ENCODE results near the gene AKNA. TPM values are rescaled to one million over a fixed set of nuclear protein-coding genes. Genes with fewer than 3 reads are reported as not detected.

Gene AKNA
- total RNA-seq, 1 experiment from 2014 or later = 14.4 TPM

DNA sequence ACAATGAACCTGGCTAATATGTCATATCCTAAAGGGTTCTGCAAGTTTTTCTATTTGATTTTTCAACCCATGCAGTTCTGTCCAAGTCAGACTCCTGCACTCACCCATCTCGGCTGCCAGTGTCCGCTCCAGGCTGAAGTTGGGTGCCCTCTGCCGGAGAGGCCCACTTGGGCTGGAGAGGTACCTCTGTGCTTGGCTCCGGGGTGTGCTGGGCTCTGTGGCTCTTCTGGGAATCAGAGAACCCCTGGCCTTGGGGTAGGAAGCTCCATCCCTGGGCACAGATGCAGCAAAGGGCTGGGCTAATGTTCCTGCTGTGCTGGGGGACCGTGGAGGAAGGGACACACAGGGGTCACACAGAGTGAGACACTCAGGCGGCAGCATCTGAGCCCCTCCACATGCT lies 32.0 kb downstream of the AKNA start:
- H3K36me3 ChIP-seq (ENCODE audit: low read depth) = 0 out of 2 replicates have a peak, but pooled peaks cover 3% of the 10 kb centered on the region
- no TSS peak for BruUV-seq (replicated peaks)
- POLR2A ChIA-PET (ENCODE audit: unreplicated experiment) = no interaction called here
- no peak overlapping the region for H3K4me3 ChIP-seq
- no peaks in the 10 kb centered on the region for H3F3A ChIP-seq (ENCODE audit: insufficient read depth, low read depth)
- no peak for DNase-seq
- H3K9me2 ChIP-seq (ENCODE audit: insufficient read depth) = no peaks in the 10 kb centered on the region
- H3K79me2 ChIP-seq (ENCODE audit: low read depth) = no peaks in the 10 kb centered on the region
- TF ChIP-seq, protein P1, sequence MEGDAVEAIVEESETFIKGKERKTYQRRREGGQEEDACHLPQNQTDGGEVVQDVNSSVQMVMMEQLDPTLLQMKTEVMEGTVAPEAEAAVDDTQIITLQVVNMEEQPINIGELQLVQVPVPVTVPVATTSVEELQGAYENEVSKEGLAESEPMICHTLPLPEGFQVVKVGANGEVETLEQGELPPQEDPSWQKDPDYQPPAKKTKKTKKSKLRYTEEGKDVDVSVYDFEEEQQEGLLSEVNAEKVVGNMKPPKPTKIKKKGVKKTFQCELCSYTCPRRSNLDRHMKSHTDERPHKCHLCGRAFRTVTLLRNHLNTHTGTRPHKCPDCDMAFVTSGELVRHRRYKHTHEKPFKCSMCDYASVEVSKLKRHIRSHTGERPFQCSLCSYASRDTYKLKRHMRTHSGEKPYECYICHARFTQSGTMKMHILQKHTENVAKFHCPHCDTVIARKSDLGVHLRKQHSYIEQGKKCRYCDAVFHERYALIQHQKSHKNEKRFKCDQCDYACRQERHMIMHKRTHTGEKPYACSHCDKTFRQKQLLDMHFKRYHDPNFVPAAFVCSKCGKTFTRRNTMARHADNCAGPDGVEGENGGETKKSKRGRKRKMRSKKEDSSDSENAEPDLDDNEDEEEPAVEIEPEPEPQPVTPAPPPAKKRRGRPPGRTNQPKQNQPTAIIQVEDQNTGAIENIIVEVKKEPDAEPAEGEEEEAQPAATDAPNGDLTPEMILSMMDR (conservative IDR thresholded peaks at IDR 0.05) = no peak
- TF ChIP-seq EZH2 (IDR thresholded peaks at IDR 0.05; ENCODE audit: low read depth) = no peak
- H4K20me1 ChIP-seq (ENCODE audit: insufficient read depth) = no peaks in the 10 kb centered on the region
- intact Hi-C loops (cut with micrococcal nuclease; ENCODE audit: unreplicated experiment) = no loop called here
- H3K4me1 ChIP-seq (replicated peaks; ENCODE audit: insufficient read depth) = no peaks in the 10 kb centered on the region
- CTCF ChIA-PET = no interaction called here
- H3K27ac ChIP-seq = no peak overlapping the region
- H3K27me3 ChIP-seq (ENCODE audit: insufficient read depth, low read depth) = no peaks in the 10 kb centered on the region
- no peaks in the 10 kb centered on the region for H3K9me3 ChIP-seq (ENCODE audit: insufficient read depth, low read depth)
- no peak overlapping the region for H2AFZ ChIP-seq
- H3K4me2 ChIP-seq = no peak overlapping the region

GRCh38 chr9:114351932-114352331 lies 35.9 kb downstream of the AKNA start:
- Histone ChIP-seq H3F3A (ENCODE audit: insufficient read depth, low read depth) (peaks cover 8% of the 10 kb centered on the region), H3K79me2 (ENCODE audit: low read depth) (no peaks in the 10 kb centered on the region), H3K9me3 (ENCODE audit: insufficient read depth, low read depth) (no peaks in the 10 kb centered on the region), H3K27ac (no peak overlapping the region), H2AFZ (no peak overlapping the region), H3K9me2 (ENCODE audit: insufficient read depth) (no peaks in the 10 kb centered on the region), H3K36me3 (ENCODE audit: low read depth) (0 out of 2 replicates have a peak, but pooled peaks cover 8% of the 10 kb centered on the region), H4K20me1 (ENCODE audit: insufficient read depth) (no peaks in the 10 kb centered on the region), H3K4me3 (no peak overlapping the region), H3K4me1 (replicated peaks; ENCODE audit: insufficient read depth) (peaks cover 15% of the 10 kb centered on the region), H3K27me3 (ENCODE audit: insufficient read depth, low read depth) (no peaks in the 10 kb centered on the region), H3K4me2 (no peak overlapping the region)
- ChIA-PET POLR2A (ENCODE audit: unreplicated experiment) (no interaction called here), CTCF (no interaction called here)
- DNase-seq = no peak
- intact Hi-C loops (cut with micrococcal nuclease; ENCODE audit: unreplicated experiment) = no loop called here
- TF ChIP-seq EZH2 (IDR thresholded peaks at IDR 0.05; ENCODE audit: low read depth) = no peak
- TF ChIP-seq, protein P1 (conservative IDR thresholded peaks at IDR 0.05) = no peak
- BruUV-seq (replicated peaks) = no TSS peak

GRCh38 chr9:114350636-114351401 lies 37.0 kb downstream of the AKNA start:
- Histone ChIP-seq H3K9me2 (ENCODE audit: insufficient read depth) (no peaks in the 10 kb centered on the region), H3K36me3 (ENCODE audit: low read depth) (0 out of 2 replicates have a peak, but pooled peaks cover 8% of the 10 kb centered on the region), H3K4me2 (no peak overlapping the region), H2AFZ (no peak overlapping the region), H3K9me3 (ENCODE audit: insufficient read depth, low read depth) (no peaks in the 10 kb centered on the region), H3K4me3 (no peak overlapping the region), H3K79me2 (ENCODE audit: low read depth) (no peaks in the 10 kb centered on the region), H3F3A (ENCODE audit: insufficient read depth, low read depth) (peaks cover 8% of the 10 kb centered on the region), H3K27ac (no peak overlapping the region), H4K20me1 (ENCODE audit: insufficient read depth) (no peaks in the 10 kb centered on the region), H3K27me3 (ENCODE audit: insufficient read depth, low read depth) (no peaks in the 10 kb centered on the region), H3K4me1 (replicated peaks; ENCODE audit: insufficient read depth) (peaks cover 15% of the 10 kb centered on the region)
- ChIA-PET POLR2A (ENCODE audit: unreplicated experiment) (no interaction called here), CTCF (no interaction called here)
- intact Hi-C loops (cut with micrococcal nuclease; ENCODE audit: unreplicated experiment) = no loop called here
- no TSS peak for BruUV-seq (replicated peaks)
- TF ChIP-seq, protein P1 (conservative IDR thresholded peaks at IDR 0.05) = no peak
- TF ChIP-seq EZH2 (IDR thresholded peaks at IDR 0.05; ENCODE audit: low read depth) = no peak
- no peak for DNase-seq

Data from PC-9 (cell line).